Erythroblast (primary cell): ENCODE data around the gene PIK3C2G.

Experiments used
- DNase-seq, 2 experiments: peaks; one replicate each; lab custom pipeline; 2025; lab: John Stamatoyannopoulos, UW
- GATA1 ChIP-seq: IDR thresholded peaks from 2 replicates; pipeline ENCODE4 v1.6.1; 2011; ENCODE audit warnings: low read depth, mild to moderate bottlenecking, control low read depth, low read length, moderate library complexity
- POLR2A ChIP-seq: IDR thresholded peaks from 2 replicates; pipeline ENCODE4 v1.6.1; 2011; ENCODE audit warnings: mild to moderate bottlenecking, low read length

PIK3C2G gene

DNA sequence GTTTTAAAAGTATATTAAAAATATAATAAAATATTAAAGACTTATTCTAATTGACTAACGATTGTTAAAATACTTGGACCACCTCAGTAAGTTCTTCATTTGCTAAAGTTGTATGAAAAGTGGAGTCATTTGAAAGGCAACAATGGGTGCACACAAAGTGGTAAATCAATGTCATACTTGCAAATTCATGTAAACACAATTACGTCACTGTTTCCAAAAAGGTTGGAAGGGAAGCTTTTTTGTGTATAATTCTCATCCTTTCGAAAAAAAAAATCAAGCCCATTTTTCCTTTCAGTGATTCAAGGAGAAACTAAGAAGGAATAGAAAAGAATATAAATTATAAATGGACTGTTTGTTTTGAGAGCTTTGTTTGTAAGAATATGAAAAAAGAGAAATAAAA lies 166.2 kb downstream of the PIK3C2G start:
- TF ChIP-seq POLR2A (no peak), GATA1 (no peak)
- DNase-seq: no peak

DNA sequence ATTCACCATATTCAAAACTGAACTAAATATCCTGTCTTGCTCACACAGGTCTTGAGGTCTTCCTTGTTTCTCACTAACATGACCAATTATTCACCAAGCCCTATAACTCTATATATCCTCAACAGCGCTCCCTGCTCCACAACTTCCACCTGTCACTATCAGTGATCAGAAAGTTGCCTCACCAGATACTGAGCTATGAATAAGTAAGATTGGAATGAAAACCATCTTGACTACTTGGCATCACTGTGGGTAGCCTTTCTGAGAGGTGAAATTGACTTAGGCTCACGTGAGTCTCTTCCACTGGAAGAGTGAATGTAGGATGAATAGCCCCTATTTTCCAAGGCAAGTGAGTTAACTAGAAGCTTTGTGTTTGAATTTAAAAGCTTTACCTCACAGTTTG lies 167.1 kb downstream of the PIK3C2G start:
- TF ChIP-seq GATA1 (no peak), POLR2A (no peak)
- no peak for DNase-seq

- no peak for DNase-seq
- TF ChIP-seq GATA1 (no peak), POLR2A (no peak)
These were observed 168.0 kb downstream of the PIK3C2G start for GRCh38 chr12:18429366-18429765.

DNA sequence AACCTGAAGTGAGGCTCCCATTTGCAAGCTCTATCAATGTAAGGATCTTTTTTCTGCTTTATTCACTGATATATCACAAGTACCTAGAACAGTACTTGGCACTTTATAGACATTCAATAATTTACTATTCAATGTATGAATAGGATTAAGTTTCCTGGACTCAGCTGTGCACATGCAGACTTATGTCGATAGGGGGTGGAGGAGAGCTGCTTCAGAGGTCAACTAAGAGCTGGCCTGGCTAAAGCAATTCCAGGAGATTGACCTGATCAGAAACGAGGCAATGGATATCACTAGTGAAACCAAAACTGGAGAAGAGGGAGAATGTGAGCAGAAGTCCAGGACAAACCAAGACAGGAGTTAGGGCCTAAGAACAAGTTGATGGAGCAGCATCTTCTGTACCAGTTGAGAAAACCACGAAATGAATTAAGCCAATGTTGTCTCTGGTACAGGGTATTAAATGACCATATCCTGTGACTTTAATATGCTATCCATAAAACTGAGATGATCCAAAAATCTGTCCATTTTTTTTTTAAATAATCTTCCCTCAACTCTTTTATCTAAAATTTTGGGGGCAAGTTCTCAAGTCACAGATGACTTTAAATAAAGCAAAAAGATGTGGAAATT lies 169.2 kb downstream of the PIK3C2G start:
- no peak for TF ChIP-seq POLR2A
- TF ChIP-seq GATA1: no peak
- peak; percentile 22 to 51 for DNase-seq

DNA sequence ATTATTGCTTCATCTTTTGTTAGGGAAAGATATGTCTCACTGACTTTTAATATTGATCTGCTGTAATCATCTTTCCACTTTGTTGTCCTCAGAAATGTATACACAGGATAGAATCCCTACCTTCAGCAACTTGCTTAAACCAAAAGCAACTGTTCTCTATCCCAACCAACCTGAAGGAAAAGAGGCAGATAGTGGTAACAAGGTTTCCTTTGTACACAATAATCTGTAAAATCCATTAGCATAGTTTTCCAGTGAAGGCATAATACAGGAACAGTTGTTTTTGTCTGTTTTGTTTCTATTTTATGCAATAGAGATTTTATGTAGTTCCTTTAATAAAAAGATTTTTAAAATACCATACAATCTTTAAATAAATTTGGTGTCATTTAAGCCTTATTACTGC lies 170.5 kb downstream of the PIK3C2G start:
- DNase-seq: no peak
- TF ChIP-seq POLR2A (no peak), GATA1 (no peak)

- TF ChIP-seq POLR2A: no peak
- TF ChIP-seq GATA1: no peak
- no peak for DNase-seq
These were observed 170.9 kb downstream of the PIK3C2G start for GRCh38 chr12:18432206-18432605.

DNA sequence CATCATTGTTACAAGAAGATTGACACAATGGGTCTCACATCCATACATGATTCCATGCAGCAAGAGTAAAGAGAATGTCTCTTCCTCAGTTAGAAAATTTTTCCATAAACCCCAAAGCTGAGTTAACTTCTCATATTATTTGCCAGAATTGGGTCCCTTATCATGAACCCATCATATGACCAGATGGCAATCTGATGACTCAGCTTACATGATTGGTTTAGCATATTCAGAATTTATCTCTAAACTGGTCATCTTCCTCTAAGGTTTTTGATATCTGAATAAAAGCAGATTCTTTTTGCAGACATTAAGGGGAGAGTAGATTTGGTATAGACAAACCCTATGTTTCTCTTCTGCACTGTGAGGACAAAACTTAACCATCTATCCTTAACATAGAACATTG lies 174.9 kb downstream of the PIK3C2G start:
- TF ChIP-seq POLR2A (no peak), GATA1 (no peak)

DNA sequence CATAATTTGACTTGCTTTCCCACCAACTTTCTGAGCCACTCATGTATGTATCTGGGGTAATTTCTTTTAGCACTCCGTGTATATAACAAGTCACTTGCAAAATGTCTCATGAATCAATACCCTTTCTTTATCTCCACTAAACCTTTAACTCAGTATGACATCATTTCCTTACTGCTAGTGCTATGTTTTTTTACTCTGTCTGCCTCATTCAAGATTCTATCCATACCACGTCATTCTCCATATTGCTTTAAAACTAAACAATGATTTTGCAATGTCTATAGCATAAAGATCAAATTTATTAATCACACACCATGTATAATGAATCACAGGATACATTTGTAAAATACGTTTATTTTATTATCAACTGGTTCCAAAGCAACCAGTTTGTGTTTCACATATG lies 178.2 kb downstream of the PIK3C2G start:
- no peak for DNase-seq
- TF ChIP-seq GATA1: no peak
- no peak for TF ChIP-seq POLR2A

More for the DNA sequence above, 174.9 kb downstream of the PIK3C2G start:
- DNase-seq: no peak

GRCh38 chr12:18443768-18444437 lies 182.6 kb downstream of the PIK3C2G start:
- TF ChIP-seq GATA1: no peak
- no peak for TF ChIP-seq POLR2A
- no peak for DNase-seq

DNA sequence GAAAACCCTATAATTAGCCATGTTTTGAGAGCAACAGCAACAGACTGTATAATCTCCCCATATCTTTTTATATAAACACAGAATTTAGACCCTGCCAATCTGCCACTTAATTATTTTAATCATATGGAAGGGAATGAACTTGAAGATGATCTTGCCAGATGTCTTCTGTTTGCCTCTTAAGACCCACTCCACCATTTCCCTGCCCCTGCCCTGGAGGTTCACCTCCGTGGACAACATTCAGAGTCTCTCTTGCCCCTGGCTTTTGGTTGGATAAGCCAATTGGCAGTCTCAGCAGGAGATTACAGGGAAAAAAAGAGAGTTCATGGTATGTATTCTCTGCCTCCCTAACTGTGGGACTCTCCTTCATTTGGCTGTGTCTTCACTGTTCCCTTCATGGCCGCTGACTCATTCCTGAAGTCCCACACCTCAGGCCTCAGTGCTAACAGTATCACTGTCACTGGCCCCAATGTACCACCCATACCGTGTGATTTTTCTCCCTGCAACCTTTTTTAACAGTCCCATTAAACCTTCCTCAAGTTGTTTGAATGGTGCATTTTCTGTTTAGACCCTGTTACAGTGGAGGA lies 184.8 kb downstream of the PIK3C2G start:
- no peak for TF ChIP-seq POLR2A
- TF ChIP-seq GATA1: no peak
- no peak for DNase-seq

GRCh38 chr12:18454330-18454729 lies 193.0 kb downstream of the PIK3C2G start:
- TF ChIP-seq POLR2A: no peak
- DNase-seq: no peak

- DNase-seq: no peak
- TF ChIP-seq GATA1 (no peak), POLR2A (no peak)
These were observed 195.0 kb downstream of the PIK3C2G start for GRCh38 chr12:18456344-18456743.

GRCh38 chr12:18457362-18457761 lies 196.0 kb downstream of the PIK3C2G start:
- TF ChIP-seq POLR2A (no peak), GATA1 (no peak)
- DNase-seq: no peak

GRCh38 chr12:18461758-18462157 lies 200.4 kb downstream of the PIK3C2G start:
- DNase-seq: no peak
- TF ChIP-seq POLR2A (no peak), GATA1 (no peak)

GRCh38 chr12:18462442-18462841 lies 201.1 kb downstream of the PIK3C2G start:
- DNase-seq: no peak

More at GRCh38 chr12:18462442-18462841, 201.1 kb downstream of the PIK3C2G start:
- TF ChIP-seq GATA1: no peak
- no peak for TF ChIP-seq POLR2A
